ENCODE measurements around the gene RHOJ. TPM values are rescaled to one million over a fixed set of nuclear protein-coding genes. Genes with fewer than 3 reads are reported as not detected.

Gene RHOJ
- total and polyA plus RNA-seq, 2 of the 8 experiments (the other 6 are each of a cell fraction or from before 2014, with no cell fraction given) = 0.11 TPM; not detected in 1

- no peak for TF ChIP-seq CTCF (IDR thresholded peaks at IDR 0.05; ENCODE audit: control extremely low read depth in 1 of 3, insufficient read depth in 1 of 3, low read depth in 1 of 3, low read length in 3 of 3)
- no peak for TF ChIP-seq FOSL1 (IDR thresholded peaks at IDR 0.05; ENCODE audit: insufficient read depth, low read depth, low read length)
- TF ChIP-seq YY1 (IDR thresholded peaks at IDR 0.05; ENCODE audit: low read depth, low read length) = no peak
- TF ChIP-seq ATF3 (IDR thresholded peaks at IDR 0.05; ENCODE audit: insufficient read depth, low read depth, low read length) = no peak
- TF ChIP-seq MAX (IDR thresholded peaks at IDR 0.05) = no peak
Measured at GRCh38 chr14:63248211-63248610, 44.0 kb downstream of the RHOJ start (continued).

All from H1 (cell line).